NT2/D1 (cell line): ENCODE results near the gene MARK3.

Experiments used
- DNase-seq: peaks from one replicate; pipeline ENCODE4 v3.0.0-alpha.2; 2011; ENCODE audit warnings: low read depth, low spot score
- H3K27me3 ChIP-seq: 2 replicates; pipeline ENCODE4 v1.6.0; 2011; ENCODE audit warnings: mild to moderate bottlenecking; ENCODE audit not compliant: insufficient read length, insufficient read depth
- H3K36me3 ChIP-seq: 2 replicates; pipeline ENCODE4 v1.6.1; 2011; ENCODE audit warnings: mild to moderate bottlenecking, low read length, mixed read lengths; ENCODE audit not compliant: insufficient read depth, insufficient read length
- H3K4me1 ChIP-seq: 2 replicates; pipeline ENCODE4 v1.5.1; 2011; ENCODE audit not compliant: insufficient read depth, insufficient read length
- H3K4me3 ChIP-seq: 2 replicates; pipeline ENCODE4 v1.5.1; 2011; ENCODE audit warnings: low read depth; ENCODE audit not compliant: insufficient read length
- H3K9ac ChIP-seq: 2 replicates; pipeline ENCODE4 v1.6.0; 2011; ENCODE audit warnings: low read depth; ENCODE audit not compliant: insufficient read length
- H3K9me3 ChIP-seq: 2 replicates; pipeline ENCODE4 v1.5.1; 2011; ENCODE audit warnings: mild to moderate bottlenecking, low read length; ENCODE audit not compliant: insufficient read depth
- SUZ12 ChIP-seq: IDR thresholded peaks from 2 replicates; pipeline ENCODE4 v1.6.1; 2011; ENCODE audit not compliant: insufficient read length, insufficient read depth; ENCODE audit errors: extremely low read depth
- YY1 ChIP-seq: IDR thresholded peaks from 2 replicates; pipeline ENCODE4 v1.6.1; 2011; ENCODE audit not compliant: insufficient read length, insufficient read depth
- ZNF274 ChIP-seq: IDR thresholded peaks from 2 replicates; pipeline ENCODE4 v1.6.1; 2011; ENCODE audit warnings: mild to moderate bottlenecking, low read depth, low read length

MARK3 gene

DNA sequence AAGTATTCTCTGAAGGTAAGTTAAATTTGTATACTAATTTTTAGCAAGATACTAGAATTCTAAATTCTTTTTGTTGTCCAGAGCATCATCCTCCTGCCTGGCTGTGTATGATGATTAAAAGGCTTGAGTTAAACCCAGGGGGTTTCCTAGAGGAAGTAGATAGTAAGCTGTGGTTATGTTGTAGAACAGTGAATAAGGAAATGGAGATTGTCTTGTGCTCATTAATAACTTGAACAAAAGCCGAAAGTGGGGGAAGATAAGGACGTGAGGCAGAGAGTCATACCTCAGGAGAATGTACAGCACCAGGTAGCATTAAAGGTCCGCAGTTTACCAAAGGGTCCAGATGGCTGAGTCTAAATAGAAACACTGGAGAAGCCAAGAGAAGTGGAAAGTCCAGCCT lies 95.4 kb downstream of the MARK3 start:
- H3K36me3 ChIP-seq, result peaks cover 52% of the 10 kb centered on the region
- no peaks in the 10 kb centered on the region for H3K27me3 ChIP-seq
- no peak for DNase-seq
- H3K4me3 ChIP-seq, result no peak overlapping the region
- no peak overlapping the region for H3K9ac ChIP-seq
- H3K4me1 ChIP-seq, result no peaks in the 10 kb centered on the region
- no peaks in the 10 kb centered on the region for H3K9me3 ChIP-seq
- TF ChIP-seq YY1, result no peak
- no peak for TF ChIP-seq ZNF274
- TF ChIP-seq SUZ12, result no peak

DNA sequence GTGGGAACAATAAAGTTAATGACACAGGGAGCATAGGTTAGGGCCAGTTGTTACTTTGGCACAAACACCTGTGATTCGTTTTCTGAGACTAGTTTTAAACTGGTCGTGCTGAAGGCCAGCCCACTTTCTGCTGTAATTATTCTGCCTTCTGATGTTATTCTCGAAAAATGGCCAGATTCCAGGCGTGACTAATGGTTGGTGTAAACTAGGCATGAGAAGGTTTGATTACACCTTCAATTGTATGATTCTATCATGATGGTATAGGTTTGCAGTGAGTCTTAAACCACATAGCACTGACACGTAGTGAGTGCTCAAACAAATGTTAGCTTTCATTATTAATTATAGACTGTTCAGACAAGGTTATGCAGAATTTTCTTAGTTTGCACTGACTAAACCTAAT lies 98.4 kb downstream of the MARK3 start:
- Histone ChIP-seq H3K4me3 (no peak overlapping the region), H3K9me3 (no peaks in the 10 kb centered on the region), H3K36me3 (peaks cover 39% of the 10 kb centered on the region), H3K27me3 (no peaks in the 10 kb centered on the region), H3K4me1 (no peaks in the 10 kb centered on the region), H3K9ac (no peak overlapping the region)
- no peak for DNase-seq
- TF ChIP-seq ZNF274, result no peak

GRCh38 chr14:103485504-103485903 lies 100.3 kb downstream of the MARK3 start:
- Histone ChIP-seq H3K4me1 (no peaks in the 10 kb centered on the region), H3K27me3 (no peaks in the 10 kb centered on the region), H3K36me3 (peaks cover 36% of the 10 kb centered on the region), H3K9ac (no peak overlapping the region), H3K4me3 (no peak overlapping the region), H3K9me3 (no peaks in the 10 kb centered on the region)
- no peak for TF ChIP-seq ZNF274
- TF ChIP-seq SUZ12, result no peak
- TF ChIP-seq YY1, result no peak
- no peak for DNase-seq

DNA sequence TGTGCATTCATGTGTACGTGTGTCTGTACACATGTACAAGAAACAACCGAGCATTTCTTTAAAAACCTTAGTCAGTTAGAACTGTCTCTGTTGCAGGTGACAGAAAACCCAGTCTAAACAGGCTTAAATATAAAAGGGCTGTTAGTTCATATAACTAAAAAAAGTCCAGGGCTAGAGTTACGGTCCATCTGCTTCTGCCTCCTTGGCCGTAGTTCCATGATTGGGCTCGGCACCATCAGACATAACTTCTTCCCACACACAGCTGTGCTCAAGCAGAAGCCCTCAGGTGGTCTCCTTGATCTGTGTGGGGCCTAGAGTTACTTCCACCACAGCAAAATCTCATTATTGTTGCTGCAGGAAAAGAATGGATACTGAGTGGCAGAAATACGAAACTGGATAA lies 102.9 kb downstream of the MARK3 start:
- no peak overlapping the region for H3K9ac ChIP-seq
- H3K36me3 ChIP-seq, result peaks cover 39% of the 10 kb centered on the region
- no peaks in the 10 kb centered on the region for H3K27me3 ChIP-seq
- no peaks in the 10 kb centered on the region for H3K9me3 ChIP-seq
- DNase-seq, result no peak
- no peak overlapping the region for H3K4me3 ChIP-seq
- no peak for TF ChIP-seq ZNF274
- H3K4me1 ChIP-seq, result no peaks in the 10 kb centered on the region

DNA sequence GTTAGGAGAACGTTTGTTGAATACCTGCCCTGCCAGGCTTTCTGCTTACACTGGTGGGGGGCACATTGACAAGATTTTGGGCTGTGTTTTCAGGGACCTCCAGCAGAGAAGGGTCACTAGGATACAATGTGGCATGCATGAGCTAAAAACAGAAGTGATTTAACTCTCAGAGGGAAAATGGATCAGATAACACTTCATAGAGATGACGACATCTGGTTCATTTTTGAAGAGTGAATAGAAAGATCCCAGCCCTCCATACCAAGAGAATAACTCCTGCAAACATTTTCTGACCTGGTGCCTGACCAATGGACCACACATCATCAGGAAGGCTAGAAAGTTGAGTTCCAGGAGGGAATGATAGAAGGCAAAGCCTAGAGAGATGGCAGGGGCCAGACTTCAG lies 103.7 kb downstream of the MARK3 start:
- DNase-seq, result no peak
- peaks cover 40% of the 10 kb centered on the region for H3K36me3 ChIP-seq
- H3K9ac ChIP-seq, result no peak overlapping the region
- no peaks in the 10 kb centered on the region for H3K9me3 ChIP-seq
- no peak overlapping the region for H3K4me3 ChIP-seq
- H3K27me3 ChIP-seq, result no peaks in the 10 kb centered on the region
- H3K4me1 ChIP-seq, result no peaks in the 10 kb centered on the region
- TF ChIP-seq SUZ12 (no peak), YY1 (no peak), ZNF274 (no peak)

- Histone ChIP-seq H3K9ac (no peak overlapping the region), H3K36me3 (peaks cover 43% of the 10 kb centered on the region), H3K4me1 (no peaks in the 10 kb centered on the region), H3K9me3 (no peaks in the 10 kb centered on the region), H3K27me3 (no peaks in the 10 kb centered on the region), H3K4me3 (no peak overlapping the region)
- no peak for TF ChIP-seq ZNF274
- no peak for TF ChIP-seq SUZ12
- no peak for TF ChIP-seq YY1
- DNase-seq, result no peak
Measured at GRCh38 chr14:103489621-103490020, 104.4 kb downstream of the MARK3 start.

DNA sequence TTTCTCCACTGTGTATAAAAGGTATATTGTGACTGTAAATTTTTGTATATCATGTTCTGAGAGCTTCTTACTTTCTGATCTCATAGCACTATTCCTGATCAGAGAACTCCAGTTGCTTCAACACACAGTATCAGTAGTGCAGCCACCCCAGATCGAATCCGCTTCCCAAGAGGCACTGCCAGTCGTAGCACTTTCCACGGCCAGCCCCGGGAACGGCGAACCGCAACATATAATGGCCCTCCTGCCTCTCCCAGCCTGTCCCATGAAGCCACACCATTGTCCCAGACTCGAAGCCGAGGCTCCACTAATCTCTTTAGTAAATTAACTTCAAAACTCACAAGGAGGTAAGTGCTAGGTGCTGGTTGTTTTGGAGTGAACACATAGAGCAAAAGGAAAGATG lies 106.5 kb downstream of the MARK3 start:
- DNase-seq, result no peak
- no peaks in the 10 kb centered on the region for H3K9me3 ChIP-seq
- TF ChIP-seq YY1 (no peak), ZNF274 (no peak), SUZ12 (no peak)
- H3K36me3 ChIP-seq, result peaks cover 53% of the 10 kb centered on the region
- H3K9ac ChIP-seq, result no peak overlapping the region
- H3K4me3 ChIP-seq, result no peak overlapping the region
- H3K4me1 ChIP-seq, result peaks cover 2% of the 10 kb centered on the region
- no peaks in the 10 kb centered on the region for H3K27me3 ChIP-seq
